ENCODE data around the gene PTPRN2.

DNA sequence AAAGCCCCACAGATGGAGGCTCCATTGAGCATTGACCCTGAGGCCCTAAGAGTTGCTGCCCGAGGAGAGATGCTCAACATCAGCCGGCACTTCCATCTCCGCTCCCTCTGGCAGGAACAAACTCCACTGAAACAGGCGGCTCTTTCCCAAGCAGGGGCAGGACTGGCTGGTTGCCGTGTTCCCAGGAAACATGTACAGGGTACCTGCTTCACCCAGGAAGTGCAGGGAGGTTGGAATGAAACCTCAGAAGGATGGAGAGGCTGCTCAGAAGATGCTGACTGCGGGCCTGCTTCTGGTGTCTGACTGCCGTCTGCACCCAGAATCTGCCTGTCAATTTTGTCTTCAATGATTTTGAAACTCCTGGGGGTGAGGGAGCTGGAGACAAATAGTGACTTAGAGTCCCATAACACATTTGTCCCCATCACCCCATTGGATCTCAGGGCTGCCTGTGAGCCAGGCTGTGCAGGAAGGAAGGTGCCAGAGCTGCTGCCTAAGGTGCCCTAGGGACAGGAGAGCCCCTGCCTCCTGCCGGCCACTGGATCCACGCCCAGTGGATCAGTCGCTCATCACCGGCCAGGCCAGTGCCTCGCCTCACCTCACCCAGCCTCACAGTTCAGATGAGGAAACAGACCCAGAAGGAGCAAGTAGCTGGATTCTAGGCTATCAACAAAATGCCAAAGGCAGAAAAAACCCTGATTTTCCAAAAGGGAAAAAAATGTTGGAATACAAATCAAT is 237.3 kb downstream of the PTPRN2 start:
- TF ChIP-seq, protein P1, sequence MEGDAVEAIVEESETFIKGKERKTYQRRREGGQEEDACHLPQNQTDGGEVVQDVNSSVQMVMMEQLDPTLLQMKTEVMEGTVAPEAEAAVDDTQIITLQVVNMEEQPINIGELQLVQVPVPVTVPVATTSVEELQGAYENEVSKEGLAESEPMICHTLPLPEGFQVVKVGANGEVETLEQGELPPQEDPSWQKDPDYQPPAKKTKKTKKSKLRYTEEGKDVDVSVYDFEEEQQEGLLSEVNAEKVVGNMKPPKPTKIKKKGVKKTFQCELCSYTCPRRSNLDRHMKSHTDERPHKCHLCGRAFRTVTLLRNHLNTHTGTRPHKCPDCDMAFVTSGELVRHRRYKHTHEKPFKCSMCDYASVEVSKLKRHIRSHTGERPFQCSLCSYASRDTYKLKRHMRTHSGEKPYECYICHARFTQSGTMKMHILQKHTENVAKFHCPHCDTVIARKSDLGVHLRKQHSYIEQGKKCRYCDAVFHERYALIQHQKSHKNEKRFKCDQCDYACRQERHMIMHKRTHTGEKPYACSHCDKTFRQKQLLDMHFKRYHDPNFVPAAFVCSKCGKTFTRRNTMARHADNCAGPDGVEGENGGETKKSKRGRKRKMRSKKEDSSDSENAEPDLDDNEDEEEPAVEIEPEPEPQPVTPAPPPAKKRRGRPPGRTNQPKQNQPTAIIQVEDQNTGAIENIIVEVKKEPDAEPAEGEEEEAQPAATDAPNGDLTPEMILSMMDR (IDR thresholded peaks at IDR 0.05) = no peak
- TF ChIP-seq POLR2A (IDR thresholded peaks at IDR 0.05) = no peak
- no peak for TF ChIP-seq EP300 (IDR thresholded peaks at IDR 0.05)
